Fibroblast of skin of right quadriceps (primary cell): Measurements from ENCODE around the gene GAS6.
"Not testable (repeated sequence)": the region's sequence is repeated elsewhere in the genome, so short reads cannot be mapped to it uniquely, and the experiment has no call there.

Experiments used
- DNase-seq: peaks from one replicate; pipeline ENCODE4 v3.0.0-alpha.2; 2013

The GAS6 gene

GRCh38 chr13:113886561-113887112 lies 22.8 kb upstream of the GAS6 start:
- no peak for DNase-seq

DNA sequence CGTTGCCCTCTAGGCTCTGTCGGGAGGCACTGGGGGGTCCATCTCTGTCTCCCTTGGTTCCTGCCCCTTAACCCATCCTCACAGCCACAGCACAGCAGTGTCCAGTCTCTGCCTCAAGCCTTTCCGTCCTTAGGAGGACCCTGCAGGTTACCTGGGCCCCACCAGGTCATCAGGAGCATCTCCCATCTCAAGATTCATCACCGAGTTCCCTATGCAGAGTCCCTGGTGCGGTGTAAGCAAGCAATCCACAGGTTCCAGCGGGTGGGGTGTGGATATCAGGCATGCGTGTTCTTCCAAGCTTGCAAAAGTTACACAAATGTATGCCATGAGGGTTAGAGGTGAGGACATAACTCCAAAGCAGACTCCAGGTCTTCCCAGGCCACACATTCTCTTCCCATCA lies 20.9 kb upstream of the GAS6 start:
- DNase-seq = no peak

DNA sequence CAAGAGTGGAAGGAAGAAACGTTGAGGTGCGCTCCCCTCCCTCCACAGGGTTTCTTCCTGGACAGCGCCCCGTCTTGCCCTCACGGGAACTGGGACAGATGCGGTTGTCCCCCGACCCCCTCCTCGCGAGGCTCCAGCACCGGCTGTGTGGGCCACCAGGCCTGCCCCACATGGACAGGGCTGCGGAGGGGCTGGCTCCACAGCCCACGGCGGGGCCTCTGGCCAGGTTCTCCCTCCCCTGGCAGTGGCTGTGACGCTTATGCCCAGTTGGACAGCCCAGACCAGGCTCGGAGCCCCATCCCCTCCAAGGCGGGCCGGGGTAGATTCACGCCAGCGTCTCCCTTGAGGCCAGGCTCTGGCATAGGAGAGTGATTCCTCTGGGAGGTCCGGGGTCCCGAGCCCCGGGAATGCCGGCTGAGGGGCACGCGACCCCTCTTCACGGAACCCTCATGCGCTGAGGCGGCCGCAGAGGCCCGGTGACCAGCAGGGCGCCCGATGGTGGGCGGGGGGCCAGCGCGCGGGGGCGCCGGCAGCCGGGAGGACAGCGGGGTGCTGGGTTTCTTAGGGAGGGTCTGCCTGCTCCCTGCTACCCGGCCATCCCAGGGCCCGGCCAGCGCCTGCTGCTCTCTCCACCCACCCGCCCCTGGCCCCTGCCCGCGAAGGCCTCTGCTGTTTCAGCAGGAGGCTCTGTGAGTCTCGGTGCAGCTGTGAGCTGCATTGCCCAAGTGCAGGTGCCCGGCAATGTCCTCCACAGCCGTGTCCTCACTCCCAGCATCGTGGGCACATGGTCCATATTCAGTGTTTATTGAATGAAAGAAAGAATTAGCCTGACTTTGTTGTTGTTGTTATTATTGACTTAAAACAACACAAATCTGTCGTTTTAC lies 20.3 kb upstream of the GAS6 start:
- DNase-seq = no peak

GRCh38 chr13:113883314-113883811 lies 19.5 kb upstream of the GAS6 start:
- no peak for DNase-seq

- no peak for DNase-seq
Observed at GRCh38 chr13:113882716-113883115, 18.8 kb upstream of the GAS6 start.

DNA sequence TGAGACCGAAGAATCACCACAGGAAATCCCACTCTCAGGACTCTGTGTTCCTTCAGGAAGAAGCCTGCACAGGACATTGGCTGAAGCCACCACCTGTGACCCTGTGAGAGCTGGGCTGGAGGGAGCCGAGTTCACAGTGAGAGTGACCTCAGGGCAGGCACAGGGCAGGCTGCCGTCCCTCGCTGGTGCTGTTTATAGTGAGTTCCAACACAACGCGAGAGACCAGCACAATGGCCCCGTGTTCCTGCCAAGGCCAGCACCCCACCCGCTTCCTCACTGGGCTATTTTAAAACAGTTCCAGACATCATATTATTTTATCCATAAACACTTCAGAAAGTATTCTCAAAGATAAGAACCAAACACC lies 18.4 kb upstream of the GAS6 start:
- no peak for DNase-seq

DNA sequence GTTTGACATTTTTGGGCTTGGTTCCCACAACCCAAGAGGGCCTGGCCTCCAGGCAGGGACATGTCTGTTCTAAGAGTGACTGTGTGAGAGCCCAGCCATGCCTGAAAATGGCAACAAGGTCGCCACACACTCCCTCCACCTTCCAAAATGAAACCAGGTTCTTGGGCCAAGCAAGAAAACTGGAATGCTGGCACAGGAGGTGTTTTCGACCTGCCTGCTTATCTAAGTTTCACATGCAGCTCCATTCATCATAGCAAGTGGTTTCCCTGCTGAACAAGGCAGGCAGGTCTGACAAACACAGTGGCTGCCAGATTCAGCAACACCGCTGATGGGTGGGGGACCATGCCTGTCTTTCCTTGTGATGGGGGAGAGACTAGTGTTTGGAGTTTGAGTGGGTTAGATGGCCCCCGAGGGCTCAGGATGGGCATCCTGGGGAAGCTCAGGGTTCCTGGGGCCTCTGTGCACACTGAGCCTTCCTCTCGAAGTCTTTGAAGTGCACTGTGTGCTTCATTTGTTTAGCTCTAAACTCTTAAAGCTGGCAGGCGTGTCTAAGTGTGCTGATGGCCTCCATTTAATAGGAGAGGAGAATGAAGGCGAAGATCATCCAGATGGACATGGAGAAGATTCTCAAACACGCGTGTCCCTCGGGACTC lies 17.9 kb upstream of the GAS6 start:
- DNase-seq = no peak

- DNase-seq = no peak
Observed at GRCh38 chr13:113880651-113881611, 17.1 kb upstream of the GAS6 start.

DNA sequence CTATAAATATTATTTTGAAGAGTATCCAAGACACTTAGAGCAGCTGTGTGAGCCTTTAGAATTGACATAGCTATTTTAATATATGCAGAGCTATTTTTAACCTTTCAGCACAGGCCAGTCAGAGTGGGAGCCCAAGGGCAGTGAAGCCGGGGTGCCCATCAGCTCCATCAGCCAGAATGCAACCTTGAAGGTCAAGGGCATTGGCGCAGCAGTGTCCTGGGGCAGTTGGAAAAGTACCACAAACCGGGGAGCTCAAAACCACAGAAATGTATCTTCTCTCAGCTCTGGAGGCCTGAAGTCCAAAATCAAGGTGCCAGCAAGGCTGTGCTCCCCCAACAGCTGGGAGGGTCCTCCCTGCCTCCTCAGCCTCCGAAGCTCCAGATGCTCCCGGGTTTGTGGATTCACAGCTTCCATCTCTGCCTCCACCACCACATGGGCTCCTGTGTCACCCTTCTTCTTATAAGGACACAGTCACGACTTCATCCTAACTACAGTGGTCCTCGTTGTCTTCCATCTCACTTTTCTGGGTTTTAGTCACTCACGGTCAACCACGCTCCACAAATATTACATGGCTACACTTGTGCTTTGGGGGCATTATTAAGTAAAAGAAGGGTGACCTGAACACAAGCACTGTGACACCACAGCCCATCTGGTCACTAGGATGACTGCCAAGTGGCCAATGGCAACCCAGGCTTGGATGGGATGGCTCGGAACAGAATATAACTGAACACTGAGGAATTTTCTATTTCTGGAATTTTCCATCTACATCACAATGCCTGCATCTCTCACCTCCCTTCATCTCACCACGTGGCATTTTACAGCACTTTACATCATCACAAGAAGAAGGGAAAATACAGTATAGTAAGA lies 15.9 kb upstream of the GAS6 start:
- no peak for DNase-seq

DNA sequence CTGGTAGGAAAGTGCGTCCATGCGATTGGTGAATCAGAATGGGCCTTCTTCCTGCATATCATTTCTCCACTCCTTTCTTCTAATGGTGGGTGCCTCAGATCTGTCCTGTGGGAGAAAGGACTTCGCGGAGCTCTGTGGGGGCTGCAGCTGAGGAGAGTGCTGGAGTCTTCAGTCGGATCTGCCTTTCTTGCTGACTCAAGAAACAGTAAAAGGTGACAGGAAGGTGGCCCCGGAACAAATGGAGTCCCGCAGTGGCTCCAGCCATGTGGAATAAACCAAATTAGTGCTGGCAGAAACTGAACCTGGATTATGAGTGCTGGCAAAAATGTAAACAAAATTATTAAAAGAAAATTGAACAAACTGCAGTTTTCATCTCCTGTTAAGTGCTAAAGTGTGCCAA lies 15.1 kb upstream of the GAS6 start:
- DNase-seq = no peak

- no peak for DNase-seq
Observed at GRCh38 chr13:113877149-113877990, 13.5 kb upstream of the GAS6 start.

DNA sequence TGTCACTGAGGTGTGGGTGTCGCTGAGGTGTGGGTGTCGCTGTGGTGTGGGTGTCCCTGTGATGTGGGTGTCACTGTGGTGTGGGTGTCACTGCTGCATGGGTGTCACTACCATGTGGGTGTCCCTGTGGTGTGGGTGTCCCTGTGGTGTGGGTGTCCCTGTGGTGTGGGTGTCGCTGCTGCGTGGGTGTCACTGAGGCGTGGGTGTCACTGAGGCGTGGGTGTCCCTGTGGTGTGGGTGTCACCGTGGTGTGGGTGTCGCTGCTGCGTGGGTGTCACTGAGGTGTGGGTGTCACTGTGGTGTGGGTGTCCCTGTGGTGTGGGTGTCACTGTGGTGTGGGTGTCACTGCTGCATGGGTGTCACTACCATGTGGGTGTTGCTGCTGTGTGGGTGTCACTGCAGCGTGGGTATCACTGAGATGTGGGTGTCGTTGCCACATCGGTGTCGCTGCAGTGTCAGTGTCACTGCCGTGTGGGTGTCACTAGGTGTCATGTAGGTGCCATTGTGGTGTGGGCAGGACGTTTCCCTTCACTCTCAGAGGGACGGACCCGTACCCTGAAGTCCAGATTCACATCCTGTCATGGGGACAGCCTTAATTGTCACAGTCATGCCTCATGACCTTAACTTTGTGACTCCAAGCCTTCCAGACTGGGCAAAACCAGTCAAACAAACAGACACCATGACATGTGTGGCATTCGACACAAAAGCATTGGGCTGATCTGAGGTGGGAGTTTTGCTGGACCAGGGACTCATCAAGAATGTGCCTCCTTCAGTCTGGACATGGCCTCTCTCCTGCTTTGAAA lies 12.7 kb upstream of the GAS6 start:
- no peak for DNase-seq

- no peak for DNase-seq
Observed at GRCh38 chr13:113875837-113876281, 12.0 kb upstream of the GAS6 start.

DNA sequence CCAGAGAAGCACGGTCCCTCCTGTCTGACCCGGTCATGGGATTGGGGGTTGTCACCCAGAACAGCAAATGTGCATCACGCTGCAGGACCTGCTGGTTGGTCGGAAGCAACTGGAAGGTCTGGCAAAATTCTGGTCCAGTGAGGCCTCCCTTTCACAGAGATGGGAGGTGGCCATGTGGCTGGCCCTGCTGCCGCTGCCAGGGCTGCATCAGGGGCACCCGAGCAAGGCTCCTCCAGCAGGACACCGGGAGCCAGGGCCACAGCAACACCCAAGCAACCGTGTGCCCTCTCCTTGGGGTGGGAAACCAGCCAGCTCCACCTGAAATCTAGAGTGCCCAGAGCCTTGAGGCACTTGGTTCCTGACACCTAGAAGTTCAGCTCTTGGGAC lies 11.5 kb upstream of the GAS6 start:
- no peak for DNase-seq

DNA sequence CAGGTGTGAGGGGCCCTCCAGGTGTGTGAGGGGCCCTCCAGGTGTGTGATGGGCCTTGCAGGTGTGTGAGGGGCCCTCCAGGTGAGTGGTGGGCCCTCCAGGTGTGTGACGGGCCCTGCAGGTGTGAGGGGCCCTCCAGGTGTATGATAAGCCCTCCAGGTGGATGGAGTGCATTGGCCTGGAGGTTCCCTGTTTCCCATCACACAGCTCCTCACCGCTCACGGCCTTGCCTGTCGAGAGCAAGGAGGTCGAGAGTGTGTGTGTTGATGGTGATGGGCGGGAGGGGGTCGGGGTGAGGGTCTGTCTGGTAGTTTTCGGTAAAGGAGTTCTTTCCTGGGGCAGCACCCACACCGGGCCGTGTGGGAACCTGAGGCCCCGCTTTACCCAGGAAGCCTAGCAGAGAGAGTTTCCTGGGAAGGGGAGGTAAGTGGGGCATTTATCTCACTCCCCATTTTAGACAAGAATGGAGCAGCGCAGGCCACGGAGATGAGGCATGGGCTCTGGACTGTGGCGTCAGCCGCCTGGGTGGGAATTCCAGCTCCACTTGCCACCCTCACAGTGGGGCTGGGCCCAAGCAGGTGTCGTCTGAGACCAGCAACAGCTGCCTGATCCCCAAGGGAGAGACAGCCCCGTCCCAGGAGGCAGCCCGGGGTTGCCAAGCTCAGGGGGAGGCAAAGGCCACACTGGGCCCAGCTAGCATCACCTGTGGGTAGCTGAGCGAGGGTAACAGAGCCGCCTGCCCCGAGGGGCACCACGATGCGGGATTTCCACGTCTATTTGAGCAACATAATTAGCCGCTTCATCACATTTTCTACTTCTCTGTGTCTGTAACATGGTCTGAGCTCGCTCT lies 10.9 kb upstream of the GAS6 start:
- no peak for DNase-seq

DNA sequence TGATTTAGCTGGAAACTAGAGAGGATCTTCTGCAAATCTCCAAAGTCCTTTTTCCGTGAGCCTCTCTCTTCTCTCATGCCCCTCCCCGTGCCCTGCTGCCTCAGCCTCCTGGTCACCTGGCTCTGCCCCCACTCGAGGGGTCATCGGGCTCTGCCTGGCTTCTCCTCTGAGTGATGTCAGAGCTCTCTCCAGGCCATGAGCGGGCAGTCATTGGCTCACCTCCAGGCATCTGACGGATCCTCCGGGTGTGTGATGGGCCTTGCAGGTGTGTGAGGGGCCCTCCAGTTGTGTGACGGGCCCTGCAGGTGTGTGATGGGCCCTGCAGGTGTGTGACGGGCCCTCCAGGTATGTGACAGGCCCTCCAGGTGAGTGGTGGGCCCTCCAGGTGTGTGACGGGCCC lies 10.3 kb upstream of the GAS6 start:
- DNase-seq = no peak

DNA sequence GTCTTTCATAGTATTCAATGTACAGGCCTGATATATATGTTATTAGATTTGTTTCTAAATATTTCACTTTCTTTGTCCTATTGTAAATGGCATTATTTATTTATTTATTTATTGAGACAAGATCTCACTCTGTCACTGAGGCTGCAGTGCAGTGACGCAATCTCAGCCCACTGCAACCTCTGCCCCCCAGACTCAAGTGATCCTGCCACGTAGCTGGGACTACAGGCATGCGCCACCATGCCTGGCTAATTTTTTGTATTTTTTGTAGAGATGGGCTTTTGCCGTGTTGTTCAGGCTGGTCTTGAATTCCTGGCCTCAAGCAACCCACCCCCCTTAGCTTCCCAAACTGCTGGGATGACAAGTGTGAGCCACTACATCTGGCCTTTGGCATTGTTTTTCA lies 5.4 kb upstream of the GAS6 start:
- DNase-seq = no peak

DNA sequence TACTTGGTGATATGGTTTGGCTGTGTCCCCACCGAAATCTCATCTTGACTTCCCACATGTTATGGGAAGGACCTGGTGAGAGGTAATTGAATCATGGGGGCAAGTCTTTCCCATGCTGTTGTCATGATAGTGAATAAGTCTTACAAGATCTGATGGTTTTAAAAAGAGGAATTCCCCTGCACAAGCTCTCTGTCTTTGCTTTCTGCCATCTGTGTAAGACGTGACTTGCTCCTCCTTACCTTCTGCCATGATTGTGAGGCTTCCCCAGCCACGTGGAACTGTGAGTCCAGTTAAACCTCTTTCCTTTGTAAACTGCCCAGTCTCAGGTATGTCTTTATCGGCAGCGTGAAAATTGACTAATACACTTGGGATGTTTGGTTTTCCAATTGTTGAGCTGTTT lies 4.0 kb upstream of the GAS6 start:
- not testable (repeated sequence) for DNase-seq

- DNase-seq = no peak
Observed at GRCh38 chr13:113865427-113865826, 1.6 kb upstream of the GAS6 start.
